NCI-H446 treated with DMSO at 0.1 percent for 48 hours (cell line): ENCODE data around the gene SAMD13.

Experiments used
- DNase-seq: peaks from one replicate; lab custom pipeline; 2025; lab: John Stamatoyannopoulos, UW

The SAMD13 gene

GRCh38 chr1:84345220-84345619 is 43.7 kb downstream of the SAMD13 start:
- no peak for DNase-seq

DNA sequence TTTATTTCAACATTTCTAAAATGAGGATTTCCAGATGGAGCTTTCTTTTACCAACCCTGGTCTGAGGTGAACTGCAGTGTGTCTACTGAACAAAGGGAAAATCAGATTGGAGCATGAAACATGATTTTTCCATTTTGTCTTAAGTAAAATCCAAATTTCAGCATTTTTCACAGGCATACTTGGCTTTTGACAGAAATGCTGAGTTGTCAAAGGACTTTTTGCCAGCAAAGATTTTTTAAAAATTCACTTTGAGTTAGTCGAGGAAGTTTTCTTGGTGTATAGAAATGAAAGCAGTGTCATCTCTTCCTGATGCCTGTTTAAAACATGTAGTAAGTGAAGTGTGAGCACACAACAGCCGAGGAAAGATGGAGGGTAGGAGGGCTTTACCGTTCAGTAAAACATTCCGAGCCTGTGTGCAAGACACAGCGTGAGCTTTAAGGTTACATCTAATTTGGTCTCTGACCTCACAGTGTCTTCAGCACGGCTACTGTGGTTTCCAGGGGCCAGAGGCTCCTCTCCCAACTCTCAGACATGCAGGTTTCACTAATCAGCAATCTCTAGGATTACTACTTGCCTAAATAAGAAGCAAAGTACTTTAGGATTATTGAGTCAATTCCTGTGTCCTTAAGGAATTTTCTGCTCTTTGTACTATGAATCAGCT is 45.9 kb downstream of the SAMD13 start:
- no peak for DNase-seq

- DNase-seq = no peak
Observed at GRCh38 chr1:84347932-84348555, 46.5 kb downstream of the SAMD13 start.

GRCh38 chr1:84348759-84349158 is 47.3 kb downstream of the SAMD13 start:
- no peak for DNase-seq

- no peak for DNase-seq
Observed at GRCh38 chr1:84350104-84350503, 48.6 kb downstream of the SAMD13 start.

DNA sequence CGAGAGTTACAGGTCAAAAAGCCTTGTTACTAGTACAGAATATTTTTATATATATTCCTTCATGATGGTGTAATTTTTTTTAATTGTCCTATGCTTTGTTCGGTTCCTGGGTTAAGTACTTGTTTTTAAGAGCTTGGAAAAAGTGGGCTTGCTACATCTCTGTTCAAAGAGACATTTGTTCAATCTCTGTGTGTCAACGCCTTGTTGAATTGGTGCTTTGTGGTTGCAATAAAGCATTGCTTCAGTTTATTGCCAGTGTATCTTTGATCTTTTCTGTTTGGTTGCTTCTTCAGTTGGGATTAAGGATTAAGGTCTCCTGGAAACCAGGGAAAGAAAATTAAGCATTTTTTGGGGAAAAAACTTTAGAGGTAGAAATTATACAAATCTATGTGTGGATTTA is 49.0 kb downstream of the SAMD13 start:
- no peak for DNase-seq

- no peak for DNase-seq
Observed at GRCh38 chr1:84352298-84353106, 51.0 kb downstream of the SAMD13 start.

- peak; percentile 76 for DNase-seq
Observed at GRCh38 chr1:84353695-84354094, 52.2 kb downstream of the SAMD13 start.

- DNase-seq = no peak
Observed at GRCh38 chr1:84355556-84355955, 54.0 kb downstream of the SAMD13 start.

DNA sequence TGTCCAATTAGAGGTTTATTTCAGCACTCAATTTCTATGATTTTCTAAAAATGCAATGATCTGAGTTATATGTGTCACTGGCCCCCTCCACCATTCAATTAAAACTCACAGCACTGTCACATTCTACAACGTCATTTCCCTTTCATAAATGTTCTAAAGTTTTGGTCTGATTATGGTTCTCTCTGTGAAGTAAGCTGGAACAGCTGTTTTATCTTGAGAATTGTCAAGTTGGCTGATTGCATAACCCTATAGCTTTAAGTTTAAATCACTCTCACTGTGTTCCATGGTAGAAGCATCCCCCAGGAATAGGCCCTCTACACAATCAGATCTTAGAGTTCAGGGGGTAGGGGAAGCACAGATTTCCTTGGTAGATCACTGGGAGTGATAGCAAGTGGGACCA is 55.4 kb downstream of the SAMD13 start:
- DNase-seq = no peak

- DNase-seq = no peak
Observed at GRCh38 chr1:84358695-84359094, 57.2 kb downstream of the SAMD13 start.

DNA sequence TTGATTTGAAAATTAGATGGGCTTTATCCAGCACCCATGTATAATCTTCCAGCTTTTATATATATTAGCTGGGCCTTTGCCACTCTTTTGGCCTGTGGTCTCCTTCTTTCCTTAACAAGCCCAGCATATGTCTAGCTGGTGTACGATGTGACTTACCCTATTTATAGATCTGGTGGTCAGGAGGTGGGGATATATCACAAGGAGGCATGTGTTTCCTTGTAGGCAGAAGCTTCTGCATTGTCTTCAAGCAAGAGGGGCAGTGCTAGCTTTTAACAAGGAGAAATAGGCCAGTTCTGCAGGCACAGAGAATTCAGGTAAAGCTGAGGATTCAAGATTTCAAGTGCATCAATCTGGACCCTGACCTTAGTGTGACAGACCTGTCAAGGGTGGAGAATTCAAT is 58.8 kb downstream of the SAMD13 start:
- DNase-seq = no peak

DNA sequence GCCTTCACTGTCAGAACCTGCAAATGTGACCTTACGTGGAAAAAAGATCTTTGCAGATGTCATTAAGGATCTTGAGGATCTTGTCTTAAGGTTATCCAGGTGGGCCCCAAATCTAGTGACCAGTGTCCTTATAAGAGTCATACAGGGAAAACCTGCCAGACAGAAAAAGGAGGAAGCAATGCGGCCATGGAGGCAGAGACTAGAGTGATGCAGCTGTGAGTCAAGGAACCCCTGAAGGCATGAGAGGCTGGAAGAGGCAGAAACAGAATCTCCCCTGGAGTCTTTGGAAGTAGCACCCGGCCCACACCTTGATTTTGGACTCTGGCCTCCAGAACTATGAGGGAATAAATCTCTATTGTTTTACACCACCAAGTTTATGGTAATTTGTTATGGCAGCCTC is 60.3 kb downstream of the SAMD13 start:
- DNase-seq = no peak

DNA sequence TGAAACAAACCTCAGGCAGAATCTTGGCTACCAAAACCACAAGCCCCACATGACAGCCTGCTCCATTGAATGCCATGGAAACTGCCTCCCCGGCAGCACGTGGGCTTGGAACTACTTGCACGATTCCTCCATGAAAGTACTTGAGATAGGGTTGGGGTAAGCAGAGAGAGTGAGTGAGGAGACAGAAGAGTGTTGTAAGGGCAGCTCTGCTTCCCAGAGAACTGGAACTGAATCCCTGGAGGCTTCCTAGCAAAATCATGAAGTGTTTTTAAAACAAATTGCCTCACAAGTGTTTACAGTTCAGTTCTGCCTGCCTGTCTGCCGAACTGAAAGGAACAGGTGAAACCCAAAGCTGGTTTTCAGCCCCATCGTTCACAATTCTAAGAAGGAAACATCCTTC is 61.5 kb downstream of the SAMD13 start:
- DNase-seq = no peak

GRCh38 chr1:84363622-84364021 is 62.1 kb downstream of the SAMD13 start:
- DNase-seq = no peak

DNA sequence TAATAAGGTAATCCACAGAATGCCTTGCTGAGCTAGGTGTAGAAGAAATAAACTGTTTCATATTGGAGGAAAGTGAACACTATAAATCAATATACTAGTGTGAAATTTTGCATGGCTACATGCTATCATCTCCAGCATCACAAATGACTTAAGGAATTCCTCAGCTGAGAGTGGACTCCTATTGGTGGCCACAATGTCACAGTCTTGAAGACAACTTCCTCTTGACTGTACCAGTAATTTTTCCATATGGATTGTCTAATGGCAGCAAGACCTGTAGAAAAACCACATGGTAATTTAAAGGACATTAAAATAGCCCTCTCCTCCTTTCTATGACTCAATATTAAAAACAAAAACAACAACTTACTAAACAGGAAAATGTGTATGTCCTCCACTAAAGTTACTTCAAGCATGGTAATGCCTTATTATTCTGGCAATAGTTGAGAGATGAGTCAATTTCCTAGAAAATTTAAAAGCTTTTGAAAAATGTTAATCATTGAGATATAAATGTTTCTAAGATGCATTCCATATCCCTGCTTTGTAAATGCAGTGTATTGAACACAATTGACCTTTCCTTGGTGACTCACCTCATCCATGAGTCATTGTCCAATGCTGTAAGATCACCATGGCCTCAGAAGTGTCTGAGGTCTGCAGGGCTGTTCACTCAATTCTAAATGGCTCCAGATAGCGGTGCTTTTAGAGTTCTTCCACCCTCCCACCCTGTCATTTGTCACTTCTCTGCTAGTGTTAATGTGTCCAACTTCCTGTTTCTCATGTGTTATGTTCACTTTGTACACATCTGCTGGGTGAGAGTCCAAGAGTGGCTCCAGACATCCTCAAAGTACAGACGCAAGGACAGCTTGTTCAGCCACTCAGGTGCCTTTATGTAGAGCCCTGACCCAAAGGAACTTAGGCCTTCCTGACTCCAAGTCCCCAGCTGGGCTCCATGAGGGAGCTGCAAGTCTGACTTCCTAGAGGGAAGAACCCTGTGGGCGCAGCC is 64.0 kb downstream of the SAMD13 start:
- peak; percentile 7 for DNase-seq

GRCh38 chr1:84366786-84367185 is 65.3 kb downstream of the SAMD13 start:
- DNase-seq = no peak

DNA sequence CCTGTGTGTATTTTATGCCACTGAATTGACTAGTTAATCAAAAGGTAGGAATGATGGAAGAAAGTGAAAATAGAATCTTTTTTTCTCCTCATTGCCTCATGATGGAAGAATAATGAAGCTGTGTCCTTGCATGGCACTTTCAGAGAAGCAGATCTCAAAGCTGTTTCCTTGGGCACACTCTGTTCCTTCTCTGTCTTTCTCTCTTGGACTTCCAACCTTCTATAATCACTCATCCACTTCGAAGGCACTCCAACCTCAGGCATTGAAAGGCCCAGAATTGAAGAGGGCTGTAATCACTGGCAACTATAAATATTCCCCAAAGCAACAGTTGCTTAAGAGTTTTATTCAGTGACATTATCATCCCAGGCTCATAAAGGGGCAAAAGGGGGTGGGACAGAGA is 65.7 kb downstream of the SAMD13 start:
- DNase-seq = no peak

DNA sequence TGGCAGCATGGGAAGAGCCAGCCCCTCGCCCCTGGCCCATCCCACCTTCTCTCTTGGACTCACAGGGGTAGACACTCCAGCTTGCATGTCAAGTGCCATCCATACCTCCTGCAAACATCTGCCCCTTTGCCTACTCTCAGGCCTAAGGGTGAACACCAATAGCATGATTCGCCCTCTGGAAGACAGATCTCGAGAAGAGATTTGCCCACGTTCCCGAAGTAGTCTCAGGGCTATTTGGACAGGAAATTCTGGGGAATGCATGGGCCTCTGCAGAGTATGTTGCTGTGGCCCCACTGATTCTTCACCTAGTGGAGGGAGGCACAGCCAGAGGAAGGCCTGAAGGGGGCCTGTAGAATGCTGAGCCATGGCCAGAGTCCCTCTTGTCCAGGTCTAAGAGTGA is 66.9 kb downstream of the SAMD13 start:
- no peak for DNase-seq

GRCh38 chr1:84370266-84370665 is 68.8 kb downstream of the SAMD13 start:
- DNase-seq = no peak

DNA sequence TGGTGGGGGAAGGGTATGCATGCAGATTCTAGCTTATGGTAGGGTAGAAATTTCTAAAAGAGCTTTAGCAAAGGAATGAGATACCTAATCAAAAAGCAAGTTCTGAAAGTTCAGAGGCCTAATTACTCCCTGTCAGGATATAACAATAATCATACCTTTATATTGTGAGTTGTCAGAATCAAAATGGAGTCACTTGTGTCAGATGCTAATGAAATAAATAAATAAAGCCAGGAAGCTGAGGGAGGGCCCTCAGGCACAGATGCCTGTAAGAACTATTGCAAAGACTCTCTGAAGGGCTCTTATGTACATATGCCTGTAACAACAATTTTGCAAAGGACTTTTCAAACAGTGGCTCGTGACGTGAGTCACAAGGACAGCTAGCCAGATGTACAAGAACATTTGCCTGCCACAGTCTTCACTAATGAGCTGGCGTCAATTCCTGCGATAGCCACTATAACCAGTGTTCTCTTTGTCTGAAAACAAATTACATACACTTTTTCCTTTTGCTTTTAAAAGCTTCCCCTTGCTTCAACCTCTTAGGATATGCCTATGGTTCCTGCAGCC is 69.4 kb downstream of the SAMD13 start:
- DNase-seq = no peak
